SH-SY5Y (cell line): ENCODE results near the gene EIF4E.

Source experiments
- GATA2 ChIP-seq: IDR thresholded peaks from 2 replicates; pipeline ENCODE4 v1.6.1; 2011; ENCODE audit warnings: mild to moderate bottlenecking, low read depth, low read length
- GATA3 ChIP-seq: IDR thresholded peaks from 2 replicates; pipeline ENCODE4 v1.6.1; 2011; ENCODE audit warnings: low read depth, mild to moderate bottlenecking, low read length, moderate library complexity

- no peak for TF ChIP-seq GATA2
- TF ChIP-seq GATA3, result no peak
These were observed 22.8 kb upstream of the EIF4E start for GRCh38 chr4:98951710-98952109.
